Testis (tissue), 2 donors: ENCODE measurements around the gene KLHL2.

Source experiments
- CTCF ChIP-seq, 3 experiments: fragments of 450-650 bp in 2 of 3; fragments of 200-600 bp in 1 of 3; sonication (generic) in 1 of 3; IDR thresholded peaks; one replicate each; pipeline ENCODE4 v1.5.1; 2016 to 2019; ENCODE audit warnings: antibody characterized with exemption in 3 of 3, mild to moderate bottlenecking in 2 of 3, moderate library complexity in 1 of 3
- POLR2A ChIP-seq: fragments of 450-650 bp; IDR thresholded peaks from one replicate; pipeline ENCODE4 v1.6.1; 2017; ENCODE audit warnings: antibody characterized with exemption, mild to moderate bottlenecking, moderate library complexity

GRCh38 chr4:165312506-165312905 is 105.1 kb downstream of the KLHL2 start:
- TF ChIP-seq POLR2A, result no peak
- TF ChIP-seq CTCF (IDR thresholded peaks at IDR 0.05), result no peak
